Nephron (organoid): ENCODE results near the gene PHC3.

Experiments used
- H3K27ac Mint-ChIP-seq, 3 experiments: 2 replicates each; pipeline ENCODE4 v1.8.0; 2020; ENCODE audit warnings: mixed read lengths in 3 of 3, mild to moderate bottlenecking in 2 of 3, moderate library complexity in 1 of 3
- H3K27me3 Mint-ChIP-seq: 2 replicates; pipeline ENCODE4 v1.8.0; 2021; ENCODE audit warnings: low read depth, mild to moderate bottlenecking, moderate library complexity, mixed read lengths
- H3K36me3 Mint-ChIP-seq: 2 replicates; pipeline ENCODE4 v1.8.0; 2020; ENCODE audit warnings: low read depth, mixed read lengths
- H3K4me1 Mint-ChIP-seq: 2 replicates; pipeline ENCODE4 v1.8.0; 2020; ENCODE audit warnings: mixed read lengths
- H3K4me3 Mint-ChIP-seq, 3 experiments: 2 replicates each; pipeline ENCODE4 v1.8.0; 2020; ENCODE audit warnings: mild to moderate bottlenecking in 3 of 3, mixed read lengths in 3 of 3, moderate library complexity in 2 of 3
- H3K9me3 Mint-ChIP-seq: 2 replicates; pipeline ENCODE4 v1.8.0; 2020; ENCODE audit warnings: mixed read lengths
- TF ChIP-seq, protein P1 (sequence below), 3 experiments: fragments of 200-600 bp; sonication (generic); IDR thresholded peaks; one replicate each; pipeline ENCODE4 v1.5.0; 2021; ENCODE audit warnings: antibody characterized with exemption in 3 of 3; ENCODE audit not compliant: unreplicated experiment in 3 of 3

The PHC3 gene

GRCh38 chr3:170076715-170077238 lies 104.8 kb downstream of the PHC3 start:
- Mint-ChIP-seq H3K27me3 (no peaks in the 10 kb centered on the region), H3K4me3 (no peak overlapping the region), H3K27ac (peak overlapping the region; percentile 18 to 67 (median 31)), H3K36me3 (peaks cover 58% of the 10 kb centered on the region), H3K4me1 (peaks cover 13% of the 10 kb centered on the region), H3K9me3 (no peaks in the 10 kb centered on the region)
- TF ChIP-seq, protein P1, sequence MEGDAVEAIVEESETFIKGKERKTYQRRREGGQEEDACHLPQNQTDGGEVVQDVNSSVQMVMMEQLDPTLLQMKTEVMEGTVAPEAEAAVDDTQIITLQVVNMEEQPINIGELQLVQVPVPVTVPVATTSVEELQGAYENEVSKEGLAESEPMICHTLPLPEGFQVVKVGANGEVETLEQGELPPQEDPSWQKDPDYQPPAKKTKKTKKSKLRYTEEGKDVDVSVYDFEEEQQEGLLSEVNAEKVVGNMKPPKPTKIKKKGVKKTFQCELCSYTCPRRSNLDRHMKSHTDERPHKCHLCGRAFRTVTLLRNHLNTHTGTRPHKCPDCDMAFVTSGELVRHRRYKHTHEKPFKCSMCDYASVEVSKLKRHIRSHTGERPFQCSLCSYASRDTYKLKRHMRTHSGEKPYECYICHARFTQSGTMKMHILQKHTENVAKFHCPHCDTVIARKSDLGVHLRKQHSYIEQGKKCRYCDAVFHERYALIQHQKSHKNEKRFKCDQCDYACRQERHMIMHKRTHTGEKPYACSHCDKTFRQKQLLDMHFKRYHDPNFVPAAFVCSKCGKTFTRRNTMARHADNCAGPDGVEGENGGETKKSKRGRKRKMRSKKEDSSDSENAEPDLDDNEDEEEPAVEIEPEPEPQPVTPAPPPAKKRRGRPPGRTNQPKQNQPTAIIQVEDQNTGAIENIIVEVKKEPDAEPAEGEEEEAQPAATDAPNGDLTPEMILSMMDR (IDR thresholded peaks at IDR 0.05; ENCODE audit: unreplicated experiment in 3 of 3) = no peak

- no peak overlapping the region for H3K4me3 Mint-ChIP-seq
- H3K9me3 Mint-ChIP-seq = no peaks in the 10 kb centered on the region
- no peaks in the 10 kb centered on the region for H3K27me3 Mint-ChIP-seq
- peaks cover 13% of the 10 kb centered on the region for H3K4me1 Mint-ChIP-seq
- H3K36me3 Mint-ChIP-seq = peaks cover 47% of the 10 kb centered on the region
- H3K27ac Mint-ChIP-seq = peak overlapping the region in 1 of 3 experiments; percentile 15
- TF ChIP-seq, protein P1 (IDR thresholded peaks at IDR 0.05; ENCODE audit: unreplicated experiment in 3 of 3) = no peak
Measured at GRCh38 chr3:170075441-170076091, 106.0 kb downstream of the PHC3 start.

DNA sequence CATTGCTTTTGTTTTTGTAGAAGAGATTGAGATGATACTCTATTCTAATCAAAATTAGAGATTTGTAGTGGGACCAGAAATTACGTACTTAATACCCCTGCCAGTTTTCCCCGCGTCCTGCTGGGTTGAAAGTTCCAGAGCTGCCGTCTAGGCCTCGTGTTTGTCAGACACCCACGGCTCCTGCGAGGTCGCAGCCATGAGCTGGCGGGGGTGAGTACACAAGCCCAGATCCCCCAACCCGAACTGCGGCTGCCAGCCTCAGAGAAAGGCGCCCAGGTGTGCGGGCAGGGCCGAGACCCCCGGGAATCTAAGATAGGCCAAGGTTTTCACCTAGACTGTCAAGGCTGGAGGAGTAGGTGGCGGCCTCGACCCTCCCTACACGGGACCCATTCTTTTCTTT lies 117.4 kb downstream of the PHC3 start:
- H3K9me3 Mint-ChIP-seq = no peaks in the 10 kb centered on the region
- no peak overlapping the region for H3K4me3 Mint-ChIP-seq
- H3K4me1 Mint-ChIP-seq = no peaks in the 10 kb centered on the region
- TF ChIP-seq, protein P1 (IDR thresholded peaks at IDR 0.05; ENCODE audit: unreplicated experiment in 3 of 3) = no peak
- peaks cover 3% of the 10 kb centered on the region for H3K36me3 Mint-ChIP-seq
- H3K27ac Mint-ChIP-seq = no peak overlapping the region
- H3K27me3 Mint-ChIP-seq = no peaks in the 10 kb centered on the region

DNA sequence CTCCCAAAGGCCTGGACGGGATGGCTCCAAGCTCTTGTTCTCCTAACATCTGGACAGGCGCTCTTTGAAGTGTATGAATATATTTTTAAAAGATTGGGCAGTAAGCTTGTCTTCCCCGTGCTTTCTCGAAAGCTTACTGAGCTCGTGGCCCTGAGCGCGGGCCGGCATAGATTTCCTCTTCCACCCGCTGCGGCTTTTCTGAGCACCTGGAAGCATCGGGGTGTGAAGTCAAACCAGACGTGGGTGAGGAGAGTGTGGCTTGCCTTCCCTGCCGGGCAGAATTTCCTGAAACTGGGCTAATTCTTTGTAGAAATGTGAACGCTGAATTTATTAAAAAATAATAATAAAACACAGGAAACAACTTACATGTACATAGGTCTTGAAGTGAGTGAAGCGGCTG lies 117.8 kb downstream of the PHC3 start:
- no peak overlapping the region for H3K4me3 Mint-ChIP-seq
- H3K4me1 Mint-ChIP-seq = no peaks in the 10 kb centered on the region
- H3K36me3 Mint-ChIP-seq = peaks cover 3% of the 10 kb centered on the region
- TF ChIP-seq, protein P1 (IDR thresholded peaks at IDR 0.05; ENCODE audit: unreplicated experiment in 3 of 3) = no peak
- H3K27ac Mint-ChIP-seq = no peak overlapping the region
- H3K27me3 Mint-ChIP-seq = no peaks in the 10 kb centered on the region
- H3K9me3 Mint-ChIP-seq = no peaks in the 10 kb centered on the region

- H3K27me3 Mint-ChIP-seq = no peaks in the 10 kb centered on the region
- TF ChIP-seq, protein P1 (IDR thresholded peaks at IDR 0.05; ENCODE audit: unreplicated experiment in 3 of 3) = no peak
- no peaks in the 10 kb centered on the region for H3K9me3 Mint-ChIP-seq
- no peak overlapping the region for H3K4me3 Mint-ChIP-seq
- no peaks in the 10 kb centered on the region for H3K4me1 Mint-ChIP-seq
- peaks cover 3% of the 10 kb centered on the region for H3K36me3 Mint-ChIP-seq
- no peak overlapping the region for H3K27ac Mint-ChIP-seq
Measured at GRCh38 chr3:170062769-170063168, 118.8 kb downstream of the PHC3 start.

DNA sequence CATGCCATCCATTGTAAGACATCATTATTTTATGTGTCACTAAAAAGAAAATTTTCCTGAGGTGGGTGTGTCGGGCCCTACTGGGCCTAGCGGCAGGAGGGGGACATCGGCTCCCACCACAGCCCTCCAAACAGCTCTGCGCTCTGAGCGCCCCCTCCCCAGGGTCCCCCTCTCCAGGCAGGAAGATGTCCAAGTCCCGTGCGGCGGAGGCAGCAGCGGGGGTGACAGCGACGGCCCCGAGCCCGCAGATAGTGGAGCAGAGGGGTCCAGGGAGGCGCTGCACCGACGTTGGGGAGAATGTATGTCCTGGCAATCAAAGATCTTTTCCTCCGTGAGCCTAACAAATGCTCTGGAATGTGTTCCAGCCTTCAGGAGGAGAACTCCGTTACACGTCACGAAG lies 119.5 kb downstream of the PHC3 start:
- H3K27me3 Mint-ChIP-seq = no peaks in the 10 kb centered on the region
- TF ChIP-seq, protein P1 (IDR thresholded peaks at IDR 0.05; ENCODE audit: unreplicated experiment in 3 of 3) = no peak

More for the DNA sequence above, 119.5 kb downstream of the PHC3 start:
- peaks cover 3% of the 10 kb centered on the region for H3K36me3 Mint-ChIP-seq
- no peaks in the 10 kb centered on the region for H3K9me3 Mint-ChIP-seq
- no peak overlapping the region for H3K4me3 Mint-ChIP-seq
- H3K4me1 Mint-ChIP-seq = no peaks in the 10 kb centered on the region
- no peak overlapping the region for H3K27ac Mint-ChIP-seq
